Calu3 (cell line): Measurements from ENCODE around the gene ZFAND6. TPM values are rescaled to one million over a fixed set of nuclear protein-coding genes. Genes with fewer than 3 reads are reported as not detected.

Experiments
- BruUV-seq: library from RNA; stranded (reverse); fragments of 400-500 nt; replicated peaks from 2 replicates; lab custom pipeline; 2021; lab: Mats Ljungman, UMichigan
- CTCF ChIA-PET: fragments of 300-600 bp; sonication (Branson Sonifier 250); formaldehyde crosslinking; loops from one replicate; lab custom pipeline; 2022; ENCODE audit warnings: antibody characterized with exemption; lab: Charles Lee
- DNase-seq: peaks from one replicate; pipeline ENCODE4 v3.0.0; 2022
- H3K27ac Mint-ChIP-seq: one replicate; pipeline ENCODE4 v1.8.0; 2022; ENCODE audit warnings: mixed read lengths; ENCODE audit not compliant: unreplicated experiment
- H3K27me3 Mint-ChIP-seq: one replicate; pipeline ENCODE4 v1.8.0; 2022; ENCODE audit warnings: mixed read lengths; ENCODE audit not compliant: unreplicated experiment
- H3K36me3 Mint-ChIP-seq: one replicate; pipeline ENCODE4 v1.8.0; 2022; ENCODE audit warnings: mild to moderate bottlenecking, moderate library complexity, mixed read lengths; ENCODE audit not compliant: insufficient read depth, unreplicated experiment
- H3K4me1 Mint-ChIP-seq: one replicate; pipeline ENCODE4 v1.8.0; 2022; ENCODE audit warnings: mild to moderate bottlenecking, low read depth, mixed read lengths; ENCODE audit not compliant: unreplicated experiment
- H3K4me3 Mint-ChIP-seq: one replicate; pipeline ENCODE4 v1.8.0; 2022; ENCODE audit warnings: mild to moderate bottlenecking, low read depth, moderate library complexity, mixed read lengths; ENCODE audit not compliant: unreplicated experiment
- H3K9me3 Mint-ChIP-seq: one replicate; pipeline ENCODE4 v1.8.0; 2022; ENCODE audit warnings: low read depth, mixed read lengths; ENCODE audit not compliant: unreplicated experiment
- intact Hi-C: fragments of 100-400 bp; cut with micrococcal nuclease; formaldehyde crosslinking; loops from one replicate; pipeline ENCODE4 v1.10.0; 2022; ENCODE audit not compliant: unreplicated experiment
- total RNA-seq: library from RNA; stranded (reverse); gene quantifications from 2 replicates; pipeline ENCODE4 v1.2.3, GENCODE V29; 2022
- TF ChIP-seq, protein P1 (sequence below): fragments of 200-600 bp; IDR thresholded peaks from one replicate; pipeline ENCODE4 v1.8.0; 2022; ENCODE audit warnings: antibody characterized with exemption; ENCODE audit not compliant: unreplicated experiment

Gene ZFAND6
- total RNA-seq, 1 experiment from 2014 or later = 87.5 TPM

DNA sequence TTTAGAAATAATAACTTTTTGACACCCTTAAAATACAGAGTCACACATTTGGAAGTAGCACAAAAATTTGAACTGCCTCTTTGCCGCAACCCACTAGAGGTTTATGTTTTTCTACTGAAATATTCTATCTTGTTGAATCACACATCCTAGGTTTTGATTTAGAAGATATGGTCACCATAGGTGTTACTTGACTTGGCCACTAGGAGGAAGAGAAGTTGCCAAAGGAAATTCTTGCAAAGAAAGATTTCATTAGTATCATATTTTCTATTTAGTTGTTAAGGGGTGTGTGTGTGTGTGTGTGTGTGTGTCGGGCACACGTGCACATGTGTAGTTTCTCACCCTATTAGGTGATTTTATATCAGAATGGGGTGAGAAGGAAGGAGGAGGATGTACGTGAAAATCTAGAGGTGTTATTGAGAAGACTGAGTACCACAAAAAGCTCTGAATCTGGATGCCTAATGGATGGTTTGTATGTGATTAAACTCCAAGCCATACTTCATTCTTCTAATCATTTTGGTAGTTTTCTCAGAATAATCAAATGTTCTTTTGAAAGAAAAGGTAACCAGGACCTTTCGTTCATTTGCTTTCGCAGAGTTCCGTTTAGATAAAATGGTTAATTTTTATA, 31.5 kb downstream of the ZFAND6 start:
- peaks cover 6% of the 10 kb centered on the region for H3K36me3 Mint-ChIP-seq
- no peak for DNase-seq
- peaks cover 23% of the 10 kb centered on the region for H3K4me1 Mint-ChIP-seq
- TF ChIP-seq, protein P1, sequence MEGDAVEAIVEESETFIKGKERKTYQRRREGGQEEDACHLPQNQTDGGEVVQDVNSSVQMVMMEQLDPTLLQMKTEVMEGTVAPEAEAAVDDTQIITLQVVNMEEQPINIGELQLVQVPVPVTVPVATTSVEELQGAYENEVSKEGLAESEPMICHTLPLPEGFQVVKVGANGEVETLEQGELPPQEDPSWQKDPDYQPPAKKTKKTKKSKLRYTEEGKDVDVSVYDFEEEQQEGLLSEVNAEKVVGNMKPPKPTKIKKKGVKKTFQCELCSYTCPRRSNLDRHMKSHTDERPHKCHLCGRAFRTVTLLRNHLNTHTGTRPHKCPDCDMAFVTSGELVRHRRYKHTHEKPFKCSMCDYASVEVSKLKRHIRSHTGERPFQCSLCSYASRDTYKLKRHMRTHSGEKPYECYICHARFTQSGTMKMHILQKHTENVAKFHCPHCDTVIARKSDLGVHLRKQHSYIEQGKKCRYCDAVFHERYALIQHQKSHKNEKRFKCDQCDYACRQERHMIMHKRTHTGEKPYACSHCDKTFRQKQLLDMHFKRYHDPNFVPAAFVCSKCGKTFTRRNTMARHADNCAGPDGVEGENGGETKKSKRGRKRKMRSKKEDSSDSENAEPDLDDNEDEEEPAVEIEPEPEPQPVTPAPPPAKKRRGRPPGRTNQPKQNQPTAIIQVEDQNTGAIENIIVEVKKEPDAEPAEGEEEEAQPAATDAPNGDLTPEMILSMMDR = no peak
- no peaks in the 10 kb centered on the region for H3K9me3 Mint-ChIP-seq
- intact Hi-C loops = no loop called here
- CTCF ChIA-PET = no interaction called here
- no peak overlapping the region for H3K4me3 Mint-ChIP-seq
- no TSS peak for BruUV-seq
- no peak overlapping the region for H3K27ac Mint-ChIP-seq
- no peaks in the 10 kb centered on the region for H3K27me3 Mint-ChIP-seq

- no peaks in the 10 kb centered on the region for H3K27me3 Mint-ChIP-seq
- H3K27ac Mint-ChIP-seq = no peak overlapping the region
- H3K4me1 Mint-ChIP-seq = peaks cover 23% of the 10 kb centered on the region
- intact Hi-C loops = loop anchor here (1.0 kb wide), 1 partner anchor 12 kb away; no protein-coding TSS in a partner anchor
- BruUV-seq = no TSS peak
- no peak overlapping the region for H3K4me3 Mint-ChIP-seq
- peaks cover 6% of the 10 kb centered on the region for H3K36me3 Mint-ChIP-seq
- CTCF ChIA-PET = no interaction called here
- no peaks in the 10 kb centered on the region for H3K9me3 Mint-ChIP-seq
- TF ChIP-seq, protein P1 = no peak
- DNase-seq = peak; percentile 11
Measured at GRCh38 chr15:80093854-80094418, 34.5 kb downstream of the ZFAND6 start.

DNA sequence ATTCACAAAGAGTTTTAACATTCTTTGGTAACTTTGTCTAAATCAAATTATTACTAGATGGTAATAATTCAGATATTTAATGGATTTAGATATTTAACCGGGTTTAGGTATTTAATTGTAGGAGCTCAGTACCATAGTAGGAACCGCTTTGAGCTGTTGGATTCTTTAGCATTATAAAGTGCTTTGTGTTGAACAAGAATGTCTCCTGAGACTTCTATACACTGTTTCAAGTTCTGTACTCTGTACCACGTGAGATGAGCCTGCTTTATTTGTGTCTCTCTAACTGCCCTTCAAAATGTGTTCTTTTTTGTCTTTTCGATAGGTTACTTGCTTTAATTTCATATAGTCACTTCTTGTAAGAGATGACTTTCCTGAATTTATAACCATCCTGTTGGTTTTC, 36.0 kb downstream of the ZFAND6 start:
- intact Hi-C loops = no loop called here
- peaks cover 23% of the 10 kb centered on the region for H3K4me1 Mint-ChIP-seq
- H3K36me3 Mint-ChIP-seq = peaks cover 7% of the 10 kb centered on the region
- no peaks in the 10 kb centered on the region for H3K27me3 Mint-ChIP-seq
- H3K4me3 Mint-ChIP-seq = no peak overlapping the region
- no peaks in the 10 kb centered on the region for H3K9me3 Mint-ChIP-seq
- TF ChIP-seq, protein P1 = no peak
- H3K27ac Mint-ChIP-seq = no peak overlapping the region
- DNase-seq = no peak
- CTCF ChIA-PET = interaction anchor here (1.0 kb wide), 1 partner anchor 24 kb away, joined by 3 read pairs; no protein-coding TSS in a partner anchor
- BruUV-seq = no TSS peak

DNA sequence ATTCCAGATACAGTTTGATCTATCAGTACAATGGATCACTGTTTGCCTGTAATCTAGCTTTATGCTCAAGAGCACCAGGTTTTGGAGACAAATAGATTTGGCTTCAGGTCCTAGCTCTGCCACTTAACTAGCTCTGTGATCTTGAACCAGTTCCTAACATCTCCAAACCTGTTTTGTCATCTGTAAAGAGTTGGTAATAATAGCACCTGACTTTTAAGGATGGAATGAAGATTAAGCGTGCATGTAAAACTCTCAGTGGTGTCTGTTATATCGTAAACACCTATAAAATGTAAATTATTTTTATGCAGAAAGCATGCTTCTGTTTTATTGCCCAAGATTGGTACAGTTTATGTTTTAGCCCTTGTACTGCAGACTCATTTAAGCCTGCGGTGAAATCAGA, 36.5 kb downstream of the ZFAND6 start:
- Mint-ChIP-seq H3K4me1 (peaks cover 23% of the 10 kb centered on the region), H3K4me3 (no peak overlapping the region), H3K27ac (no peak overlapping the region), H3K27me3 (no peaks in the 10 kb centered on the region), H3K36me3 (peaks cover 12% of the 10 kb centered on the region), H3K9me3 (no peaks in the 10 kb centered on the region)
- TF ChIP-seq, protein P1 = no peak
- no TSS peak for BruUV-seq
- intact Hi-C loops = no loop called here
- no peak for DNase-seq
- CTCF ChIA-PET = interaction anchor here (1.0 kb wide), 1 partner anchor 24 kb away, joined by 3 read pairs; no protein-coding TSS in a partner anchor
